ENCODE data around the gene HBD.

DNA sequence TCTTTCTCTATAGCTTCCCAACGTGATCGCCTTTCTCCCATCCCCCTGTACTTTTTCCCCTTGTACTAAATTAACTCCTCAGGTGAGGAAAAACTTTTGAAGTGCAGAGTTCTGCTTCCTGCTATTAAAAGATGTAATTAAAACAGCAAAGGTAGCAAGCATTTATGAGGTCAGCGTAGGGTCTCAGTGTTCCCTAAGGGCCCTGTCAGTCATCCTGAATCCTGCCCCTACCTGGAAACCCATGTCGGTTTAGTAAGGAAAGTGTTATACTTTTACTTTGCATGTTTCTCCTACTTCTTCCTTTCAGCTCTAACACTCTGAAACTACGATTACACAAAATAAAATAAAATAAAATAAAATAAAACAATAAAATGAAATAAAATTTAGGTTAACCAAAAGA lies 6.2 kb downstream of the HBD start:
- TF ChIP-seq EZH2 (IDR thresholded peaks at IDR 0.05; ENCODE audit: insufficient read depth, poor library complexity, severe bottlenecking) (no peak), EZH2phosphoT487 (IDR thresholded peaks at IDR 0.05; ENCODE audit: insufficient read depth, low read depth) (no peak)
